ENCODE data around the gene AMELX.

DNA sequence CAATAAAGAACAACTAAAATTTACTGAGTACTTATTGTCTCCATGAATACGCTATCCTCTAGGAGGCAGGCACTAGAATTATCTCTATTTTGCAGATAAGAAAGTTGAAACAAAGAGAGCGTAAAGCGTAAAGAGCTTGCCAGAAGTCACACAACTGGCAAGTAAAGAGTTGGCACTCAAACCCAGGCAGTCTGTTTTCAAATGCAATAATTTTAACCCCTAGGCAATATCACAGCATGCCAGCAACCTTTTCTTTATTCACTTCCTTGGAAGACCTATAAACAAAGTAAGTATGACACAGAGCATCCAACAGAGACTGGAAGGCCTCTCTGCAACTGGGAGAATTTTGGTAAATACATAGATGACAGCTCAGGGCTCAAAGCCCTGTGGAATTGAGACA, 23.2 kb upstream of the AMELX start:
- TF ChIP-seq, protein P1, sequence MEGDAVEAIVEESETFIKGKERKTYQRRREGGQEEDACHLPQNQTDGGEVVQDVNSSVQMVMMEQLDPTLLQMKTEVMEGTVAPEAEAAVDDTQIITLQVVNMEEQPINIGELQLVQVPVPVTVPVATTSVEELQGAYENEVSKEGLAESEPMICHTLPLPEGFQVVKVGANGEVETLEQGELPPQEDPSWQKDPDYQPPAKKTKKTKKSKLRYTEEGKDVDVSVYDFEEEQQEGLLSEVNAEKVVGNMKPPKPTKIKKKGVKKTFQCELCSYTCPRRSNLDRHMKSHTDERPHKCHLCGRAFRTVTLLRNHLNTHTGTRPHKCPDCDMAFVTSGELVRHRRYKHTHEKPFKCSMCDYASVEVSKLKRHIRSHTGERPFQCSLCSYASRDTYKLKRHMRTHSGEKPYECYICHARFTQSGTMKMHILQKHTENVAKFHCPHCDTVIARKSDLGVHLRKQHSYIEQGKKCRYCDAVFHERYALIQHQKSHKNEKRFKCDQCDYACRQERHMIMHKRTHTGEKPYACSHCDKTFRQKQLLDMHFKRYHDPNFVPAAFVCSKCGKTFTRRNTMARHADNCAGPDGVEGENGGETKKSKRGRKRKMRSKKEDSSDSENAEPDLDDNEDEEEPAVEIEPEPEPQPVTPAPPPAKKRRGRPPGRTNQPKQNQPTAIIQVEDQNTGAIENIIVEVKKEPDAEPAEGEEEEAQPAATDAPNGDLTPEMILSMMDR (tag by site-specific recombination; IDR thresholded peaks at IDR 0.05) = no peak
- TF ChIP-seq, protein P2, sequence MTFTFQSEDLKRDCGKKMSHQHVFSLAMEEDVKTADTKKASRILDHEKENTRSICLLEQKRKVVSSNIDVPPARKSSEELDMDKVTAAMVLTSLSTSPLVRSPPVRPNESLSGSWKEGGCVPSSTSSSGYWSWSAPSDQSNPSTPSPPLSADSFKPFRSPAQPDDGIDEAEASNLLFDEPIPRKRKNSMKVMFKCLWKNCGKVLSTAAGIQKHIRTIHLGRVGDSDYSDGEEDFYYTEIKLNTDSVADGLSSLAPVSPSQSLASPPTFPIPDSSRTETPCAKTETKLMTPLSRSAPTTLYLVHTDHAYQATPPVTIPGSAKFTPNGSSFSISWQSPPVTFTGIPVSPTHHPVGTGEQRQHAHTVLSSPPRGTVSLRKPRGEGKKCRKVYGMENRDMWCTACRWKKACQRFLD (tag by site-specific recombination; IDR thresholded peaks at IDR 0.05) = no peak
- TF ChIP-seq, protein P3, sequence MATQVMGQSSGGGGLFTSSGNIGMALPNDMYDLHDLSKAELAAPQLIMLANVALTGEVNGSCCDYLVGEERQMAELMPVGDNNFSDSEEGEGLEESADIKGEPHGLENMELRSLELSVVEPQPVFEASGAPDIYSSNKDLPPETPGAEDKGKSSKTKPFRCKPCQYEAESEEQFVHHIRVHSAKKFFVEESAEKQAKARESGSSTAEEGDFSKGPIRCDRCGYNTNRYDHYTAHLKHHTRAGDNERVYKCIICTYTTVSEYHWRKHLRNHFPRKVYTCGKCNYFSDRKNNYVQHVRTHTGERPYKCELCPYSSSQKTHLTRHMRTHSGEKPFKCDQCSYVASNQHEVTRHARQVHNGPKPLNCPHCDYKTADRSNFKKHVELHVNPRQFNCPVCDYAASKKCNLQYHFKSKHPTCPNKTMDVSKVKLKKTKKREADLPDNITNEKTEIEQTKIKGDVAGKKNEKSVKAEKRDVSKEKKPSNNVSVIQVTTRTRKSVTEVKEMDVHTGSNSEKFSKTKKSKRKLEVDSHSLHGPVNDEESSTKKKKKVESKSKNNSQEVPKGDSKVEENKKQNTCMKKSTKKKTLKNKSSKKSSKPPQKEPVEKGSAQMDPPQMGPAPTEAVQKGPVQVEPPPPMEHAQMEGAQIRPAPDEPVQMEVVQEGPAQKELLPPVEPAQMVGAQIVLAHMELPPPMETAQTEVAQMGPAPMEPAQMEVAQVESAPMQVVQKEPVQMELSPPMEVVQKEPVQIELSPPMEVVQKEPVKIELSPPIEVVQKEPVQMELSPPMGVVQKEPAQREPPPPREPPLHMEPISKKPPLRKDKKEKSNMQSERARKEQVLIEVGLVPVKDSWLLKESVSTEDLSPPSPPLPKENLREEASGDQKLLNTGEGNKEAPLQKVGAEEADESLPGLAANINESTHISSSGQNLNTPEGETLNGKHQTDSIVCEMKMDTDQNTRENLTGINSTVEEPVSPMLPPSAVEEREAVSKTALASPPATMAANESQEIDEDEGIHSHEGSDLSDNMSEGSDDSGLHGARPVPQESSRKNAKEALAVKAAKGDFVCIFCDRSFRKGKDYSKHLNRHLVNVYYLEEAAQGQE (tag by site-specific recombination; IDR thresholded peaks at IDR 0.05) = no peak
- no peak for TF ChIP-seq ZNF133 (tag by site-specific recombination; IDR thresholded peaks at IDR 0.05)
- no peak for TF ChIP-seq SALL2 (tag by site-specific recombination; IDR thresholded peaks at IDR 0.05; ENCODE audit: borderline replicate concordance)
- TF ChIP-seq ZNF664 (tag by site-specific recombination; IDR thresholded peaks at IDR 0.05) = no peak
- TF ChIP-seq, protein P4, sequence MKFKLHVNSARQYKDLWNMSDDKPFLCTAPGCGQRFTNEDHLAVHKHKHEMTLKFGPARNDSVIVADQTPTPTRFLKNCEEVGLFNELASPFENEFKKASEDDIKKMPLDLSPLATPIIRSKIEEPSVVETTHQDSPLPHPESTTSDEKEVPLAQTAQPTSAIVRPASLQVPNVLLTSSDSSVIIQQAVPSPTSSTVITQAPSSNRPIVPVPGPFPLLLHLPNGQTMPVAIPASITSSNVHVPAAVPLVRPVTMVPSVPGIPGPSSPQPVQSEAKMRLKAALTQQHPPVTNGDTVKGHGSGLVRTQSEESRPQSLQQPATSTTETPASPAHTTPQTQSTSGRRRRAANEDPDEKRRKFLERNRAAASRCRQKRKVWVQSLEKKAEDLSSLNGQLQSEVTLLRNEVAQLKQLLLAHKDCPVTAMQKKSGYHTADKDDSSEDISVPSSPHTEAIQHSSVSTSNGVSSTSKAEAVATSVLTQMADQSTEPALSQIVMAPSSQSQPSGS (tag by site-specific recombination; IDR thresholded peaks at IDR 0.05; ENCODE audit: low read depth) = no peak
- no peak for TF ChIP-seq ZBTB7A (tag by site-specific recombination; IDR thresholded peaks at IDR 0.05; ENCODE audit: low read depth)
- no peak for TF ChIP-seq ZNF585B (tag by site-specific recombination; IDR thresholded peaks at IDR 0.05)
